GM13977 (cell line): ENCODE results near the gene AP4M1.
A peak's percentile ranks its signal among the peaks of the same experiment; 100 is the strongest.

Source experiments
- DNase-seq: peaks from one replicate; pipeline ENCODE4 v3.0.0; 2012; ENCODE audit warnings: low spot score
- in situ Hi-C: fragments of 300-500 bp; cut with MboI; formaldehyde crosslinking; loops from one replicate; pipeline ENCODE4 v1.12.0; 2022; ENCODE audit warnings: low sequenced_read_pairs, low pct_unique_long_range_greater_than_20kb, mixed read lengths, inconsistent platforms; ENCODE audit not compliant: unreplicated experiment
- TF ChIP-seq, protein P1 (sequence below): IDR thresholded peaks from 2 replicates; pipeline ENCODE4 v1.5.1; 2012; ENCODE audit warnings: mild to moderate bottlenecking, control low read depth; ENCODE audit not compliant: insufficient read depth; ENCODE audit errors: extremely low read depth, missing control alignments

Gene AP4M1, protein sequence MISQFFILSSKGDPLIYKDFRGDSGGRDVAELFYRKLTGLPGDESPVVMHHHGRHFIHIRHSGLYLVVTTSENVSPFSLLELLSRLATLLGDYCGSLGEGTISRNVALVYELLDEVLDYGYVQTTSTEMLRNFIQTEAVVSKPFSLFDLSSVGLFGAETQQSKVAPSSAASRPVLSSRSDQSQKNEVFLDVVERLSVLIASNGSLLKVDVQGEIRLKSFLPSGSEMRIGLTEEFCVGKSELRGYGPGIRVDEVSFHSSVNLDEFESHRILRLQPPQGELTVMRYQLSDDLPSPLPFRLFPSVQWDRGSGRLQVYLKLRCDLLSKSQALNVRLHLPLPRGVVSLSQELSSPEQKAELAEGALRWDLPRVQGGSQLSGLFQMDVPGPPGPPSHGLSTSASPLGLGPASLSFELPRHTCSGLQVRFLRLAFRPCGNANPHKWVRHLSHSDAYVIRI

DNA sequence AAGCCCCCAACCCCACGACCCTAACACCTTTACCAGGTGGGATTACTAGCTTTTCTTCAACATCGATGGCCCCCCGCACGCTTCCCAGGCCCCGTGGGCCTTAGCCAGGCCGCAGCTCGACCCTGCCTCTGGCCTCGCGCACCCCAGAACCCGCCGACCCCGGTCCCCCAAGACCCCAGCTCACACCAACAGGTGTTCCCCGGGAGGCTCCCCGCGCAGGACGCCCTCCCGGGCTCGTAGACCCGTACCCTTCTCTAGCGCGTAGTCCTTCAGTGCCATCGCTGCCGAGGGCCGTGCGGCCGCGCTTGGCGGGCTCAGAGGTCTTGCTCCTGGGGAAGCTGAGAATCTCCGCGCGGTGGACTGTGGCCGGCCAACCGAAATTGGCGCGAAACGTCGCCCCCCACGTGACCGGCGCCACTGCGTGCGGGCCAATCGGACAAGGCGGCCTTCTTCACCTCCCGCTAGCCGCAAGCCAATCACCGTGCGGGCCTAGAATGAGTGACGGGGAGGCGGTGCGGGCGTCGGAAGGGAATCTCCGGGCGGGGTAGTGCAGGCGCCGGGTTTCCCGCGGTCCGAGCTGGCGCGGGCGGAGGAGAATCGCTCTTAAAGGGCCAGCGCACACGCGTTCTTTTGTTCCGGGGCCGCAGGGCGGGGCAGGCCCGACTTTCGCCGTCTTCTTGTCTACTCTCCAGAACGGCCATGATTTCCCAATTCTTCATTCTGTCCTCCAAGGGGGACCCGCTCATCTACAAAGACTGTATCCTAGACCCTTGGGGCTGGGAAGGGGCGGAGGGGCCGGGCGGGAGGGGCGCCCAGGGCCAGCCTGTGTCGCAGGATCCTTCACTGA, at the start of gene AP4M1, which contains the start of gene MCM7:
Gene AP4M1, plus strand, starts transcription at position 628 of the 847 bp plus-strand sequence. Its CDS starts 72 bp downstream, at position 700.
Gene MCM7, minus strand, starts transcription at position 382 of the 847 bp plus-strand sequence. Its CDS starts 103 bp downstream, at position 279.
- TF ChIP-seq, protein P1, sequence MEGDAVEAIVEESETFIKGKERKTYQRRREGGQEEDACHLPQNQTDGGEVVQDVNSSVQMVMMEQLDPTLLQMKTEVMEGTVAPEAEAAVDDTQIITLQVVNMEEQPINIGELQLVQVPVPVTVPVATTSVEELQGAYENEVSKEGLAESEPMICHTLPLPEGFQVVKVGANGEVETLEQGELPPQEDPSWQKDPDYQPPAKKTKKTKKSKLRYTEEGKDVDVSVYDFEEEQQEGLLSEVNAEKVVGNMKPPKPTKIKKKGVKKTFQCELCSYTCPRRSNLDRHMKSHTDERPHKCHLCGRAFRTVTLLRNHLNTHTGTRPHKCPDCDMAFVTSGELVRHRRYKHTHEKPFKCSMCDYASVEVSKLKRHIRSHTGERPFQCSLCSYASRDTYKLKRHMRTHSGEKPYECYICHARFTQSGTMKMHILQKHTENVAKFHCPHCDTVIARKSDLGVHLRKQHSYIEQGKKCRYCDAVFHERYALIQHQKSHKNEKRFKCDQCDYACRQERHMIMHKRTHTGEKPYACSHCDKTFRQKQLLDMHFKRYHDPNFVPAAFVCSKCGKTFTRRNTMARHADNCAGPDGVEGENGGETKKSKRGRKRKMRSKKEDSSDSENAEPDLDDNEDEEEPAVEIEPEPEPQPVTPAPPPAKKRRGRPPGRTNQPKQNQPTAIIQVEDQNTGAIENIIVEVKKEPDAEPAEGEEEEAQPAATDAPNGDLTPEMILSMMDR: no peak
- DNase-seq: peak; percentile 99

DNA sequence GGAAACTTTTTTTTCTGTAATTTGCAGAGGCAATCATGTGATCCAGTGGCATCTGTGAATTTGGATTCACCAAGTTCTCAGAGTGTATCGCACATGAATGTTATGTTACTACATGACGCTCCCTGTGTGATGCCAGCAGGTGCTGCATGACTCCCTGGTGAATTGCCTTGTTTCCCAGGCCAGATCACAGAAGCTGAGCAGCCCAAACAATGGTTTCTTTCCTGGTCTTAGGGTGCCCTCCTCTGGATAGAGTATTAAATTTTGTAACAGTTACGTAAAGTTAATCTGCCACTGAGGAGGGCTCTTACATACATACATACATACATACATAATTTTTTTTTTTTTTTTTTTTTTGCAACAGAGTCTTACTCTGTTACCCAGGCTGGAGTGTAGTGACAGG, 48.2 kb upstream of the AP4M1 start:
- TF ChIP-seq, protein P1: peak; percentile 32
- peak; percentile 53 for DNase-seq
- in situ Hi-C loops: no loop called here

More for the DNA sequence above, at the start of gene AP4M1, which contains the start of gene MCM7:
- in situ Hi-C loops: no loop called here

DNA sequence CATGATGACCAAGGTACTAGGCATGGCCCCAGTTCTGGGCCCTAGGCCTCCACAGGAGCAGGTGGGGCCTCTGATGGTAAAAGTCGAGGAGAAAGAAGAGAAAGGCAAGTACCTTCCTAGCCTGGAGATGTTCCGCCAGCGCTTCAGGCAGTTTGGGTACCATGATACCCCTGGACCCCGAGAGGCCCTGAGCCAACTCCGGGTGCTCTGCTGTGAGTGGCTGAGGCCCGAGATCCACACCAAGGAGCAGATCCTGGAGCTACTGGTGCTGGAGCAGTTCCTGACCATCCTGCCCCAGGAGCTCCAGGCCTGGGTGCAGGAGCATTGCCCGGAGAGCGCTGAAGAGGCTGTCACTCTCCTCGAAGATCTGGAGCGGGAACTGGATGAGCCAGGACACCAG, 44.4 kb upstream of the AP4M1 start:
- in situ Hi-C loops: no loop called here
- DNase-seq: no peak
- TF ChIP-seq, protein P1: no peak

DNA sequence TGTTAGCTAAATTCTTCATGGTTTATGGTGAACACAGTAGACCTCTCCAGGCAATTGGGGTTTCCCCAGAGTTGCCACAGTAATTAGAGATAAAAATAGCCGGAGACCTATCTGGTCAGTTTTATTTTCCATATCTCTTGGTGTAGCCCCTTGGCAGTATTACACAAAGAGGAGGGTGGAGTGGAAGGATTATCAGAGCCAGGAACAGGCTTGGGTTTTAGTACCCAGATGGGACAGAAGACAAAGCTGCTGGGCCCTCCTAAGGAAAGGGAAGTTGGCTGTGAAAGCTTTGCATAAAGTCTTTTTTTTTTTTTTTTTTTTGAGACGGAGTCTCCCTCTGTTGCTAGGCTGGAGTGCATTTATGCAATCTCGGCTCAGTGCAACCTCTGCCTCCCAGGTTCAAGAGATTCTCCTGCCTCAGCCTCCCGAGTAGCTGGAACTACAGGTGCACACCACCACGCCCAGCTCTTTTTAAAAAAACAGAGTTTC, 42.1 kb upstream of the AP4M1 start:
- TF ChIP-seq, protein P1: no peak
- DNase-seq: no peak
- in situ Hi-C loops: no loop called here

DNA sequence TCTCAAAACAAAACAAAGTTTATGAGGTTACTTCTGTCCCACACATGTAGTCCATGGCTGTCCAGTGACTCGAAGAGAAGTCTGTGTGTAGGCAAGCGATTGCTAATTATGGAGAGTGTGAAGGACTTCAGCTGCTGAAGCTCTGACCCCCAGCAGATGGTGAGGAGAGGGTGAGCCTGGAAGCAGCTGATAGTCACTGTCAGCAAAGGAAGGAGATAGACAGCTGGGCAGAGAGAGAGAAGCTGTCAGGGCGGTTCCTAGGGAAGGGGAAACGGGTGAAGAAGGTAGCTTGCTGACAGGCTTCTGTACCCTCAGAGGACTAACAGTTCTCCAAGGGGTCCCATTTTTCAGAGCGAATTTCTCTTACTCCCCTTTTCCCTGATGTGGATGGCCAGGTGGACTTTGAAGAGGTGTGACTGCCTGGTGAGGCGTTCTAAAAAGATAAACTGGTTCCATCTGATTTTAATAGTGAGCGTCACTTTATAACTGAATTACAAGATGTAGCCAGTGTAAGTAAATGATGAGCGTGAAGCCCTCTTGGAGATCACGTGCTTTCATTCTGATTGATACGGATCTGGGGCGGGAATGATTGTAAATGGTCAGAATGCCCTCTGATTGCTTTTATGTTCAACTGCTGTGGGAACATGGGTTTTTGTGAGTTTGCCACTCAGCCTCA, 39.8 kb upstream of the AP4M1 start:
- TF ChIP-seq, protein P1: no peak
- no peak for DNase-seq
- in situ Hi-C loops: no loop called here

DNA sequence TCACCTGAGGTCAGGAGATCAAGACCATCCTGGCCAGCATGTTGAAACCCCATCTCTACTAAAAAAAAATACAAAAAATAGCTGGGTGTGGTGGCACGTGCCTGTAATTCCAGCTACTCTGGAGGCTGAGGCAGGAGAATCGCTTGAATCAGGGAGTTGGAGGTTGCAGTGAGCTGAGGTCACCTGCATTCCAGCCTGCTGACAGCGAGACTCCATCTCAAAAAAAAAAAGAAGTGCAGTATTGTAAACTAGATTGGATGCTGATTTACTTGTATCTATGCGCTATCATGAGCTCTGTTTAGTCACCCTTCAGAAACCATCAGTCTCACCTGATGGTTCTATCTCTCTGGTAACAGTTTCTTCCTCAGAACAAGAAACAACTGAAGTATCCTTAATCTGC, 38.1 kb upstream of the AP4M1 start:
- in situ Hi-C loops: no loop called here
- TF ChIP-seq, protein P1: no peak
- DNase-seq: no peak
